GM23338 (cell line): ENCODE results near the gene XPNPEP2. TPM values are rescaled to one million over a fixed set of nuclear protein-coding genes. Genes with fewer than 3 reads are reported as not detected.

Experiments used
- ATAC-seq: fragments of 200-7000 bp; cut with Tn5 transposase; 3 replicates; pipeline ENCODE4 v1.9.1; 2020
- DNase-seq: peaks from one replicate; pipeline ENCODE4 v3.0.0-alpha.2; 2015; ENCODE audit warnings: low spot score
- H2AFZ ChIP-seq: fragments of 200-600 bp; sonication (generic); 2 replicates; pipeline ENCODE4 v1.8.0; 2016; ENCODE audit warnings: antibody characterized with exemption, mild to moderate bottlenecking, moderate library complexity
- H3F3A ChIP-seq: fragments of 200-600 bp; sonication (generic); replicated peaks from 2 replicates; pipeline ENCODE4 v1.8.0; 2017; ENCODE audit warnings: antibody characterized with exemption, mixed run types, low read depth
- H3K27ac ChIP-seq: fragments of 200-600 bp; sonication (generic); 2 replicates; pipeline ENCODE4 v1.6.1; 2016; ENCODE audit warnings: low read depth
- H3K27me3 ChIP-seq: fragments of 200-600 bp; sonication (generic); 2 replicates; pipeline ENCODE4 v1.8.0; 2016; ENCODE audit warnings: mild to moderate bottlenecking, mixed run types, moderate library complexity; ENCODE audit not compliant: insufficient read depth
- H3K36me3 ChIP-seq: fragments of 200-600 bp; sonication (generic); 2 replicates; pipeline ENCODE4 v1.8.0; 2016; ENCODE audit warnings: mild to moderate bottlenecking; ENCODE audit not compliant: insufficient read depth
- H3K4me1 ChIP-seq: fragments of 200-600 bp; sonication (generic); 2 replicates; pipeline ENCODE4 v1.8.0; 2016; ENCODE audit warnings: mild to moderate bottlenecking, moderate library complexity; ENCODE audit not compliant: insufficient read depth
- H3K4me2 ChIP-seq: fragments of 200-600 bp; sonication (generic); 2 replicates; pipeline ENCODE4 v1.7.1; 2017; ENCODE audit warnings: mixed run types
- H3K4me3 ChIP-seq: fragments of 200-600 bp; sonication (generic); 2 replicates; pipeline ENCODE4 v1.6.1; 2016; ENCODE audit warnings: mixed run types
- H3K79me2 ChIP-seq: fragments of 200-600 bp; sonication (generic); replicated peaks from 2 replicates; pipeline ENCODE4 v1.8.0; 2017; ENCODE audit warnings: mild to moderate bottlenecking; ENCODE audit not compliant: insufficient read depth
- H3K9me2 ChIP-seq: fragments of 200-600 bp; sonication (generic); 2 replicates; pipeline ENCODE4 v1.8.0; 2017; ENCODE audit not compliant: insufficient read depth
- H4K20me1 ChIP-seq: fragments of 200-600 bp; sonication (generic); replicated peaks from 2 replicates; pipeline ENCODE4 v1.8.0; 2017; ENCODE audit warnings: mild to moderate bottlenecking; ENCODE audit not compliant: insufficient read depth
- H3K27ac Mint-ChIP-seq: 2 replicates; pipeline ENCODE4 v1.8.0; 2020; ENCODE audit warnings: inconsistent platforms, mild to moderate bottlenecking, moderate library complexity, mixed read lengths
- H3K27me3 Mint-ChIP-seq: 3 replicates; pipeline ENCODE4 v1.8.0; 2022; ENCODE audit warnings: low read depth, mild to moderate bottlenecking, moderate library complexity, mixed read lengths, inconsistent platforms; ENCODE audit not compliant: insufficient read depth, poor library complexity
- H3K36me3 Mint-ChIP-seq: 3 replicates; pipeline ENCODE4 v1.8.0; 2021; ENCODE audit warnings: low read depth, mild to moderate bottlenecking, inconsistent platforms, moderate library complexity, mixed read lengths
- H3K4me1 Mint-ChIP-seq: 3 replicates; pipeline ENCODE4 v1.8.0; 2020; ENCODE audit warnings: mild to moderate bottlenecking, inconsistent platforms, mixed read lengths
- H3K4me3 Mint-ChIP-seq: 3 replicates; pipeline ENCODE4 v1.8.0; 2021; ENCODE audit warnings: moderate library complexity, mild to moderate bottlenecking, inconsistent platforms, mixed read lengths
- H3K9me3 Mint-ChIP-seq: 3 replicates; pipeline ENCODE4 v1.8.0; 2020; ENCODE audit warnings: moderate library complexity, mild to moderate bottlenecking, inconsistent platforms, mixed read lengths
- CREB1 ChIP-seq: fragments of 250-450 bp; sonication (Bioruptor Pico); IDR thresholded peaks from 2 replicates; pipeline ENCODE4 v1.5.0; 2020; ENCODE audit warnings: low read depth, mild to moderate bottlenecking, moderate library complexity
- EZH2 ChIP-seq: fragments of 200-600 bp; sonication (generic); IDR thresholded peaks from one replicate; pipeline ENCODE4 v1.8.0; 2017; ENCODE audit warnings: antibody characterized with exemption, mild to moderate bottlenecking, low read depth; ENCODE audit not compliant: unreplicated experiment
- EZH2phosphoT487 ChIP-seq: fragments of 200-600 bp; sonication (generic); IDR thresholded peaks from one replicate; pipeline ENCODE4 v1.8.1; 2018; ENCODE audit warnings: antibody characterized with exemption; ENCODE audit not compliant: unreplicated experiment
- JUNB ChIP-seq: IDR thresholded peaks from one replicate; pipeline ENCODE4 v1.6.1; 2016; ENCODE audit warnings: antibody characterized with exemption; ENCODE audit not compliant: unreplicated experiment
- NANOG ChIP-seq: IDR thresholded peaks from 2 replicates; pipeline ENCODE4 v1.6.1; 2016; ENCODE audit warnings: antibody characterized with exemption, borderline replicate concordance
- POLR2AphosphoS5 ChIP-seq: IDR thresholded peaks from 2 replicates; pipeline ENCODE4 v1.6.1; 2016; ENCODE audit warnings: antibody characterized with exemption, low read depth
- REST ChIP-seq: IDR thresholded peaks from one replicate; pipeline ENCODE4 v1.6.1; 2018; ENCODE audit warnings: antibody characterized with exemption; ENCODE audit not compliant: unreplicated experiment
- STAT1 ChIP-seq: IDR thresholded peaks from one replicate; pipeline ENCODE4 v1.6.1; 2016; ENCODE audit warnings: antibody characterized with exemption; ENCODE audit not compliant: unreplicated experiment
- ZNF114 ChIP-seq: fragments of 250-450 bp; sonication (Bioruptor Pico); IDR thresholded peaks from 2 replicates; pipeline ENCODE4 v1.5.0; 2020; ENCODE audit warnings: mild to moderate bottlenecking, moderate library complexity
- ZNF331 ChIP-seq: fragments of 250-450 bp; sonication (Bioruptor Pico); IDR thresholded peaks from 2 replicates; pipeline ENCODE4 v1.5.0; 2020; ENCODE audit warnings: low read depth, mild to moderate bottlenecking, moderate library complexity
- polyA plus RNA-seq: library from polyadenylated mRNA; unstranded; fragments of >200 nt; fragmentation: Nextera tagmentation; extraction: Ambion mirVana; gene quantifications from 2 replicates; pipeline ENCODE4 v1.2.1, GENCODE V29; 2016
- total RNA-seq: library from RNA; depleted of rRNA; stranded (reverse); fragments of >200 nt; shearing (Covaris generic); gene quantifications from 2 replicates; pipeline ENCODE4 v1.2.3, GENCODE V29; 2014
- TF ChIP-seq, protein P1 (sequence below), 2 experiments: fragments of 200-600 bp in 1 of 2; sonication (generic) in 1 of 2; conservative IDR thresholded peaks; 2 replicates each; pipeline versions ENCODE4 v1.5.1 to v1.6.1; 2016 to 2017; ENCODE audit warnings: antibody characterized with exemption in 2 of 2, low read depth in 2 of 2, mild to moderate bottlenecking in 2 of 2, moderate library complexity in 1 of 2

XPNPEP2 gene
- total and polyA plus RNA-seq, 2 experiments from 2014 or later = not detected

DNA sequence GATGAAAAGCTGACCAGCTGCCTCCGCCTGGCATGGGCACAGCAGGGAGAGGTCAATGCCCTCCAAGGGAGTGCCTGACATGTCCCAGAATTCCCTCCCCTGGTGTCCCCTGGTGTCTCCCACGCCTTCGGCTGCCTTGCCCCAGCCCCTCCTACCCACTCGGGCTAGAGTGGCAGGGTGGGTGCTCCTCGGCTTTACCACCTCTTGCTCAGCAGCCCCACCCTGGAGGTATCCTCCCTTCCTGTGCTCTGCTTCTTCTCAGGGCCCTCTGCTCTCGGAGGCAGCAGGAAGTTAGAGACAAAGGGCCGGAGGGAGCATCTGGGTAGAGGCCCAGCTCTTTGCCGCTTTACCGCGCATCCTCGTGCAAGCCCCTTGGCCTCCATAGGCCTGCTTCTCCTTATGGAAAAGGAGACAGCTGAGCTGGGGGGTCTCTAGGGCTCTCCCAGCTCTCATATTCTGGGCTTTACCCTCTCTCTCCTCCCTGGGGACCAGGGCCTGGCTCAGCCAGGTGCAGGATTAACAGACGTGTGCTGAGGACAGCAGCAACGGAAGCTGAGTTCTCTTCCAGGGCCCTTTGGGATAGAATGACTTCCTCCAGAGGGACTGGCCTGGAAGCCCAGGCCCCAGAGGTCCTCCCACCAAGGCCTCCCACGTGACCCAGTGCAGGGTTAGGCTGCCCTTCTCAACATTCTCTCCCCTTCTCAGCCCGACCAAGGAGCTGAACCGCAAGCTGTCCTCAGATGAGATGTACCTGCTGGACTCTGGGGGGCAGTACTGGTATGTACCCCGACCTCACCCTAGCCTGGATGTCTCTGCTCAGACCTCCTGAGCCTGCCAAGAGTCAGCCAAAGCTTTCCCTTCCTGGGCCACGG, 17.2 kb downstream of the XPNPEP2 start:
- H3K36me3 Mint-ChIP-seq = no peaks in the 10 kb centered on the region
- H3F3A ChIP-seq = no peaks in the 10 kb centered on the region
- H4K20me1 ChIP-seq = no peaks in the 10 kb centered on the region
- peaks cover 10% of the 10 kb centered on the region for H3K27me3 Mint-ChIP-seq
- no peak overlapping the region for H3K27ac Mint-ChIP-seq
- no peak overlapping the region for H3K4me3 ChIP-seq
- no peak for TF ChIP-seq STAT1
- TF ChIP-seq, protein P1, sequence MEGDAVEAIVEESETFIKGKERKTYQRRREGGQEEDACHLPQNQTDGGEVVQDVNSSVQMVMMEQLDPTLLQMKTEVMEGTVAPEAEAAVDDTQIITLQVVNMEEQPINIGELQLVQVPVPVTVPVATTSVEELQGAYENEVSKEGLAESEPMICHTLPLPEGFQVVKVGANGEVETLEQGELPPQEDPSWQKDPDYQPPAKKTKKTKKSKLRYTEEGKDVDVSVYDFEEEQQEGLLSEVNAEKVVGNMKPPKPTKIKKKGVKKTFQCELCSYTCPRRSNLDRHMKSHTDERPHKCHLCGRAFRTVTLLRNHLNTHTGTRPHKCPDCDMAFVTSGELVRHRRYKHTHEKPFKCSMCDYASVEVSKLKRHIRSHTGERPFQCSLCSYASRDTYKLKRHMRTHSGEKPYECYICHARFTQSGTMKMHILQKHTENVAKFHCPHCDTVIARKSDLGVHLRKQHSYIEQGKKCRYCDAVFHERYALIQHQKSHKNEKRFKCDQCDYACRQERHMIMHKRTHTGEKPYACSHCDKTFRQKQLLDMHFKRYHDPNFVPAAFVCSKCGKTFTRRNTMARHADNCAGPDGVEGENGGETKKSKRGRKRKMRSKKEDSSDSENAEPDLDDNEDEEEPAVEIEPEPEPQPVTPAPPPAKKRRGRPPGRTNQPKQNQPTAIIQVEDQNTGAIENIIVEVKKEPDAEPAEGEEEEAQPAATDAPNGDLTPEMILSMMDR (conservative IDR thresholded peaks at IDR 0.05; ENCODE audit: low read depth in 2 of 2) = peak; percentile 31 to 67
- H3K27ac ChIP-seq = no peak overlapping the region
- ATAC-seq (peak; percentile 92), DNase-seq (peak; percentile 55)
- H2AFZ ChIP-seq = 0 out of 2 replicates have a peak overlapping the region, but pooled peaks have one; percentile 38
- no peaks in the 10 kb centered on the region for H3K27me3 ChIP-seq
- H3K4me1 Mint-ChIP-seq = peaks cover 17% of the 10 kb centered on the region
- H3K4me3 Mint-ChIP-seq = no peak overlapping the region
- no peaks in the 10 kb centered on the region for H3K9me2 ChIP-seq
- no peaks in the 10 kb centered on the region for H3K79me2 ChIP-seq
- H3K4me1 ChIP-seq = no peaks in the 10 kb centered on the region
- no peaks in the 10 kb centered on the region for H3K9me3 Mint-ChIP-seq
- H3K36me3 ChIP-seq = no peaks in the 10 kb centered on the region
- no peak overlapping the region for H3K4me2 ChIP-seq

GRCh38 chrX:129759576-129760061, 20.8 kb downstream of the XPNPEP2 start:
- no peaks in the 10 kb centered on the region for H3K9me3 Mint-ChIP-seq
- H3K27ac Mint-ChIP-seq = no peak overlapping the region
- TF ChIP-seq EZH2phosphoT487 = no peak
- TF ChIP-seq EZH2 = no peak
- TF ChIP-seq ZNF331 (CRISPR knock-in tag) = no peak
- TF ChIP-seq JUNB = no peak
- no peak for TF ChIP-seq POLR2AphosphoS5
- TF ChIP-seq, protein P1 (conservative IDR thresholded peaks at IDR 0.05; ENCODE audit: low read depth in 2 of 2) = no peak
- TF ChIP-seq NANOG = no peak
- TF ChIP-seq STAT1 = no peak
- no peak for TF ChIP-seq CREB1
- no peak for TF ChIP-seq ZNF114
- no peak for TF ChIP-seq REST

More at GRCh38 chrX:129759576-129760061, 20.8 kb downstream of the XPNPEP2 start:
- no peaks in the 10 kb centered on the region for H3K27me3 ChIP-seq
- H4K20me1 ChIP-seq = no peaks in the 10 kb centered on the region
- H3F3A ChIP-seq = no peaks in the 10 kb centered on the region
- DNase-seq (peak; percentile 2), ATAC-seq (peak; percentile 26)
- Mint-ChIP-seq H3K4me1 (peaks cover 6% of the 10 kb centered on the region; the same call in 2 of the 3 replicates), H3K36me3 (no peaks in the 10 kb centered on the region), H3K4me3 (no peak overlapping the region), H3K27me3 (peaks cover 8% of the 10 kb centered on the region)
- no peaks in the 10 kb centered on the region for H3K4me1 ChIP-seq
- H3K9me2 ChIP-seq = no peaks in the 10 kb centered on the region
- no peak overlapping the region for H3K4me2 ChIP-seq
- H3K27ac ChIP-seq = no peak overlapping the region
- H3K79me2 ChIP-seq = no peaks in the 10 kb centered on the region
- H3K4me3 ChIP-seq = no peak overlapping the region
- no peak overlapping the region for H2AFZ ChIP-seq
- H3K36me3 ChIP-seq = no peaks in the 10 kb centered on the region
